PC-3 (cell line): ENCODE results near the gene MTA3. TPM values are rescaled to one million over a fixed set of nuclear protein-coding genes. Genes with fewer than 3 reads are reported as not detected.

Source experiments
- ATAC-seq: fragments of 200-7000 bp; cut with Tn5 transposase; 2 replicates; pipeline ENCODE4 v1.9.1; 2020; ENCODE audit warnings: mild to moderate bottlenecking, moderate library complexity
- BruUV-seq: library from RNA; stranded (reverse); fragments of 400-500 nt; replicated peaks from 2 replicates; lab custom pipeline; 2021; lab: Mats Ljungman, UMichigan
- CTCF ChIA-PET: fragments of 300-600 bp; sonication (Branson Sonifier 250); formaldehyde crosslinking; loops from one replicate; lab custom pipeline; 2022; ENCODE audit warnings: antibody characterized with exemption; lab: Charles Lee
- POLR2A ChIA-PET: fragments of 300-600 bp; sonication (Branson Sonifier 250); formaldehyde crosslinking; loops from one replicate; lab custom pipeline; 2022; ENCODE audit warnings: antibody characterized with exemption; ENCODE audit not compliant: unreplicated experiment; lab: Charles Lee
- DNase-seq: peaks from one replicate; pipeline ENCODE4 v3.0.0-alpha.2; 2015
- H2AFZ ChIP-seq: fragments of 300-600 bp; sonication (generic); 2 replicates; pipeline ENCODE4 v1.6.0; 2016; ENCODE audit warnings: antibody characterized with exemption, low read length
- H3F3A ChIP-seq: fragments of 300-600 bp; sonication (generic); one replicate; pipeline ENCODE4 v1.6.0; 2017; ENCODE audit warnings: antibody characterized with exemption, low read length, control low read depth, mild to moderate bottlenecking; ENCODE audit not compliant: unreplicated experiment
- H3K27ac ChIP-seq: fragments of 300-600 bp; sonication (generic); 2 replicates; pipeline ENCODE4 v1.5.1; 2016; ENCODE audit warnings: mild to moderate bottlenecking, low read length
- H3K27me3 ChIP-seq: fragments of 300-600 bp; sonication (generic); 2 replicates; pipeline ENCODE4 v1.6.1; 2016; ENCODE audit warnings: low read length, mixed read lengths
- H3K36me3 ChIP-seq: fragments of 300-600 bp; sonication (generic); 2 replicates; pipeline ENCODE4 v1.6.1; 2016; ENCODE audit warnings: low read depth, mixed run types, low read length, mixed read lengths
- H3K4me1 ChIP-seq: fragments of 300-600 bp; sonication (generic); 2 replicates; pipeline ENCODE4 v1.5.1; 2016; ENCODE audit warnings: low read length; ENCODE audit not compliant: insufficient read depth
- H3K4me2 ChIP-seq: fragments of 300-600 bp; sonication (generic); 2 replicates; pipeline ENCODE4 v1.6.0; 2016; ENCODE audit warnings: low read length
- H3K4me3 ChIP-seq: fragments of 300-600 bp; sonication (generic); 2 replicates; pipeline ENCODE4 v1.5.1; 2016; ENCODE audit warnings: mild to moderate bottlenecking, low read length, mixed read lengths
- H3K79me2 ChIP-seq: fragments of 300-600 bp; sonication (generic); 2 replicates; pipeline ENCODE4 v1.6.1; 2017; ENCODE audit warnings: low read length, mixed read lengths
- H3K9ac ChIP-seq: fragments of 300-600 bp; sonication (generic); 2 replicates; pipeline ENCODE4 v1.6.0; 2016; ENCODE audit warnings: mild to moderate bottlenecking, low read length
- H3K9me2 ChIP-seq: fragments of 300-600 bp; sonication (generic); replicated peaks from 2 replicates; pipeline ENCODE4 v1.6.1; 2016; ENCODE audit warnings: mixed run types, low read length, mixed read lengths
- H3K9me3 ChIP-seq: fragments of 300-600 bp; sonication (generic); 2 replicates; pipeline ENCODE4 v1.6.1; 2016; ENCODE audit warnings: low read length, mixed read lengths
- H4K20me1 ChIP-seq: fragments of 300-600 bp; sonication (generic); 2 replicates; pipeline ENCODE4 v1.6.1; 2016; ENCODE audit warnings: low read length, mixed read lengths
- EZH2 ChIP-seq: fragments of 300-600 bp; sonication (generic); IDR thresholded peaks from one replicate; pipeline ENCODE4 v1.6.1; 2017; ENCODE audit warnings: antibody characterized with exemption, mild to moderate bottlenecking, low read length; ENCODE audit not compliant: unreplicated experiment
- EZH2phosphoT487 ChIP-seq: fragments of 300-600 bp; sonication (generic); IDR thresholded peaks from 2 replicates; pipeline ENCODE4 v1.6.1; 2018; ENCODE audit warnings: mild to moderate bottlenecking, antibody characterized with exemption, low read length, borderline replicate concordance
- intact Hi-C: fragments of 100-400 bp; cut with micrococcal nuclease; formaldehyde crosslinking; loops from 2 replicates; pipeline ENCODE4 v1.9.0; 2023
- total RNA-seq: library from RNA; depleted of rRNA; stranded (reverse); fragments of >200 nt; gene quantifications from 2 replicates; pipeline ENCODE4 v1.2.3, GENCODE V29; 2014
- TF ChIP-seq, protein P1 (sequence below): fragments of 300-600 bp; sonication (generic); conservative IDR thresholded peaks from 2 replicates; pipeline ENCODE4 v1.5.1; 2017; ENCODE audit warnings: antibody characterized with exemption, low read depth, mild to moderate bottlenecking, low read length

Gene MTA3
- total RNA-seq, 1 experiment from 2014 or later: 27.3 TPM

DNA sequence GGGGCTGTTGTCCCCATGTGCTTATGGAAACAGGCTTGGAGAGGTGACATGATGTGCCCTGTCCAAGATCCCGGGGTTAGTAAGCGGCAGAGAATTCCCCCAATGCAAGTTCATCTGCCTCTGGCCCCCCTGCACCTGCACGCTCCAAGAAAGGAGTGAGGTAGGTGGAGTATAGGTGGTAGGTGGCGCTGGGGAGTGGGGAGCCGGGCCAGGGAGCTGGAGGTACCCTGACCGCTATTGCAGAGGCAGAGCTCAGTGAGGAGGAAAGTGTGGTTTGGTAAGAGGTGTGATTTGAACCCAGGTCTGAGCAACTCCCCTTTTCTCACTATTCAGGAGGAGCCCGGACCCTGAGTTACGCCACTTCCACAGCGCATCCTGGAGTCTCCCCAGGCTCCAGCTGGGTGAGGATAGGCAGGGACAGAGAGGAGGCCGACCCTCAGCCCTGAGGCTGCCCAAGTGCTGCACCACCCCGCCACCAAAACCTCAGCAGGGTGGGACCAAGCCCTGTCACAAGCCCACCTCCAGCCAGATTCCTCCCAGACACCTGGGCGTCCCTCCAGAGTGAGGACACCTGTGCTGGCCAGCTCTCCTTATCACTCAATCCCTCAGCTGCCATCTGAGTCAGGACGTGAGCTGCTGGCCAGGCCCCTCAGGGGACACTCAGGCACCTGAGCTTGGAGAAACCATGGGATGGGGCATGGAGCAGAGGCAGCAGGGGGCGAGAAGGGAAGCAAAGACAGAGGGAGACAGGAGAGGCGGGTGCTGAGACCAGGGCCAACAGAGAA is 218.3 kb downstream of the MTA3 start:
- H3K36me3 ChIP-seq: no peaks in the 10 kb centered on the region

DNA sequence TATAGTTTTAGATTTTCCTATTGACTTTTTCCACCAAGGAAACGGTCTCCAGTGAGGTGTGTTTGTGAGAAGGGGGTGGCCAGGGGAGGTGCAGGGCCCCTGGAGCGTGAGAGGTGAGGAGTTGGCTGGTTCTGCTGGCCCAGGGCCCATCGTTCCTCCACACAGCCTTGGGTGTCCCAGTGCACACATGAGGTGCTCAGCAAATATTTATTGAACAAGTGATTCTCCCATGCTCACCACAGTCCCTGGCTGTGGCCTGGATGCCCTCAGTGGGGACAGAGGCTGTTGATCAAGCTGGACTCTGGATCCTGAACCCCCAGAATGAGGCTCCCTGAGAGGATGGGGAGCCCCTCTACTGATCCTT is 219.0 kb downstream of the MTA3 start:
- H3K27ac ChIP-seq: no peak overlapping the region
- no peak for TF ChIP-seq EZH2
- TF ChIP-seq, protein P1, sequence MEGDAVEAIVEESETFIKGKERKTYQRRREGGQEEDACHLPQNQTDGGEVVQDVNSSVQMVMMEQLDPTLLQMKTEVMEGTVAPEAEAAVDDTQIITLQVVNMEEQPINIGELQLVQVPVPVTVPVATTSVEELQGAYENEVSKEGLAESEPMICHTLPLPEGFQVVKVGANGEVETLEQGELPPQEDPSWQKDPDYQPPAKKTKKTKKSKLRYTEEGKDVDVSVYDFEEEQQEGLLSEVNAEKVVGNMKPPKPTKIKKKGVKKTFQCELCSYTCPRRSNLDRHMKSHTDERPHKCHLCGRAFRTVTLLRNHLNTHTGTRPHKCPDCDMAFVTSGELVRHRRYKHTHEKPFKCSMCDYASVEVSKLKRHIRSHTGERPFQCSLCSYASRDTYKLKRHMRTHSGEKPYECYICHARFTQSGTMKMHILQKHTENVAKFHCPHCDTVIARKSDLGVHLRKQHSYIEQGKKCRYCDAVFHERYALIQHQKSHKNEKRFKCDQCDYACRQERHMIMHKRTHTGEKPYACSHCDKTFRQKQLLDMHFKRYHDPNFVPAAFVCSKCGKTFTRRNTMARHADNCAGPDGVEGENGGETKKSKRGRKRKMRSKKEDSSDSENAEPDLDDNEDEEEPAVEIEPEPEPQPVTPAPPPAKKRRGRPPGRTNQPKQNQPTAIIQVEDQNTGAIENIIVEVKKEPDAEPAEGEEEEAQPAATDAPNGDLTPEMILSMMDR: no peak
- no peak for TF ChIP-seq EZH2phosphoT487
- no peak for DNase-seq
- H3K27me3 ChIP-seq: no peaks in the 10 kb centered on the region; the same call in 1 of the 2 replicates
- no peak overlapping the region for H3K4me2 ChIP-seq
- H3K4me3 ChIP-seq: no peak overlapping the region
- H3K79me2 ChIP-seq: no peaks in the 10 kb centered on the region
- POLR2A ChIA-PET: no interaction called here
- H3F3A ChIP-seq: no peaks in the 10 kb centered on the region
- H4K20me1 ChIP-seq: no peaks in the 10 kb centered on the region
- no peaks in the 10 kb centered on the region for H3K9me2 ChIP-seq
- CTCF ChIA-PET: no interaction called here
- no peaks in the 10 kb centered on the region for H3K4me1 ChIP-seq
- H3K9ac ChIP-seq: no peak overlapping the region
- no peaks in the 10 kb centered on the region for H3K9me3 ChIP-seq
- BruUV-seq: no TSS peak
- no peaks in the 10 kb centered on the region for H3K36me3 ChIP-seq
- ATAC-seq: no peak
- intact Hi-C loops: loop anchor here (10.0 kb wide), 1 partner anchor 423 kb away; the partner anchor contains the start of gene COX7A2L
- H2AFZ ChIP-seq: no peak overlapping the region

More for the DNA sequence above, 218.3 kb downstream of the MTA3 start:
- H3K4me3 ChIP-seq: no peak overlapping the region
- no peaks in the 10 kb centered on the region for H3F3A ChIP-seq
- no peaks in the 10 kb centered on the region for H3K9me3 ChIP-seq
- no peaks in the 10 kb centered on the region for H3K9me2 ChIP-seq
- no peak for ATAC-seq
- ChIA-PET POLR2A (no interaction called here), CTCF (no interaction called here)
- H3K79me2 ChIP-seq: no peaks in the 10 kb centered on the region
- H2AFZ ChIP-seq: no peak overlapping the region
- intact Hi-C loops: loop anchor here (10.0 kb wide), 1 partner anchor 422 kb away; the partner anchor contains the start of gene COX7A2L
- no peak for DNase-seq
- no peaks in the 10 kb centered on the region; the same call in 1 of the 2 replicates for H3K27me3 ChIP-seq
- no peak overlapping the region for H3K4me2 ChIP-seq
- H3K9ac ChIP-seq: no peak overlapping the region
- TF ChIP-seq, protein P1: no peak
- TF ChIP-seq EZH2phosphoT487 (no peak), EZH2 (no peak)
- H4K20me1 ChIP-seq: no peaks in the 10 kb centered on the region
- no peaks in the 10 kb centered on the region for H3K4me1 ChIP-seq
- no peak overlapping the region for H3K27ac ChIP-seq
- BruUV-seq: no TSS peak
